GM13976 (cell line): ENCODE measurements around the gene FAM131C.

Experiments used
- DNase-seq: peaks from one replicate; pipeline ENCODE4 v3.0.0; 2012; ENCODE audit warnings: low spot score
- CTCF ChIP-seq: IDR thresholded peaks from 2 replicates; pipeline ENCODE4 v1.5.1; 2012; ENCODE audit warnings: borderline replicate concordance, mild to moderate bottlenecking; ENCODE audit not compliant: insufficient read depth; ENCODE audit errors: extremely low read depth, missing control alignments, control extremely low read depth
- in situ Hi-C: fragments of 300-500 bp; cut with MboI; formaldehyde crosslinking; loops from one replicate; pipeline ENCODE4 v1.12.0; 2022; ENCODE audit warnings: low sequenced_read_pairs, mixed read lengths, inconsistent platforms; ENCODE audit not compliant: unreplicated experiment

Gene FAM131C

GRCh38 chr1:16075337-16076030 lies 2.0 kb upstream of the FAM131C start:
- in situ Hi-C loops, result loop anchor here (25.0 kb wide), 1 partner anchor 287 kb away; the partner anchor contains the start of genes FBXO42 and SZRD1
- TF ChIP-seq CTCF, result no peak
- no peak for DNase-seq

- in situ Hi-C loops, result no loop called here
- no peak for DNase-seq
- TF ChIP-seq CTCF, result no peak
Measured at GRCh38 chr1:16074217-16074616, 766 bp upstream of the FAM131C start.

- in situ Hi-C loops, result no loop called here
- TF ChIP-seq CTCF, result no peak
- no peak for DNase-seq
Measured at GRCh38 chr1:16072616-16073484, 601 bp downstream of the FAM131C start.

- TF ChIP-seq CTCF, result no peak
- in situ Hi-C loops, result no loop called here
- no peak for DNase-seq
Measured at GRCh38 chr1:16072095-16072494, 1.4 kb downstream of the FAM131C start.

DNA sequence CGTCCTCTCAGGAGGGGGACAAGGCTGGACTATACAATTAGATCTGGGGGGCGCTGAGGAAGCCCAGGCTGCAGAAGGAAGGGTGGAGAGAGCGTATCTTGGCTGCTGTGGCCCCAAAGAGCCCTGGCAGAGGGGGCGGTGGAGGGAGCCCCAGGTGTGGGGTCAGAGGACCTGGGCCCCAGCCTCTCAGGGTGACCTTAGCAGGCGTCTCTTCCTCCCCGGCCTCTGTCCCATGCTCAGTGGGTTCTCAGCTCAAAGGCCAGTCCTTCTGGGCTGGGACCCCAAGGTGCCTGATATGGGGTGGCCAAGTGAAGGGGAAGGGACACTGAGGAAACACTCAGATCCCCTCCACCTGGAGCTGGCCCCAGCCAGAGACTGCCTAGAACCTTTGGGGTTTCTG lies 1.8 kb downstream of the FAM131C start:
- no peak for TF ChIP-seq CTCF
- in situ Hi-C loops, result no loop called here
- DNase-seq, result no peak

DNA sequence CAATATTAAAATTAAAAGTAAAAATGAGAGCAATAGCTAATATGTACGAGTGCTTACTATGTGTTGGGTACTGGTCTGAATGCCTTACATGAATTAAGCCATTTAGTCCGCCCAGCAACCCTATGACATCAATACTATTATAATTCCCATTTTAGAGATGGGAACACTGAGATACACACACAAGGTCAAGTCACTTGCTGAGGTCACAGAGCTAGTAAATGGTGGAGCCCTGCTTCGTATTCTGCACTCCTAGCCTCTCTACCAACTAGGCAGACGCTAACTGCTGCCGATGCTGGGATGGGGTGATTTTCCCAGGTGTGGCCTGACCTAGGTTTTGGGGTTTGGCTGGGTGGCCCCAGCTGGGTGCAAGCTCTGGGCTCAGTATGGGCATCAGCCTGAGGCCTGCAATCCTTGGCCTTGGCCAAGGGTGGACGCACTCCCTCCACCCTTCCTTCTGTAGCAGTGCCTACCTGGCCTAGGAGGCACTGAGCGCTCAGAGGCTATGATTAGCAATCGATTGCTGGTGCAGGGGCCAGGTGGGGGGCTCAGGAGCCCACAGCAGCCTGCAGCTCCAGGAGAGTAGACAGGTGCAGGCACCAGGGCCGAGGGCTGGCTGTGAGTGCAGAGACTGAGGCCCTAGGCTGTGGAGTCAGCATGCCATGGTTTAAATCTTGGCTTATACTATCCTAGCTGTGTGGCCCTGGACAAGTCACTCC lies 2.7 kb downstream of the FAM131C start:
- TF ChIP-seq CTCF, result no peak
- in situ Hi-C loops, result no loop called here
- no peak for DNase-seq
